GM08714 (cell line): ENCODE measurements around the gene REC114.

ENCODE experiments used
- H3K4me3 ChIP-seq: fragments of 200-500 bp; sonication (Bioruptor generic); 2 replicates; pipeline ENCODE4 v1.5.1; 2014; ENCODE audit warnings: mild to moderate bottlenecking, low read length, inconsistent platforms
- ZNF274 ChIP-seq: IDR thresholded peaks from 2 replicates; pipeline ENCODE4 v1.6.1; 2012; ENCODE audit warnings: mild to moderate bottlenecking, low read depth, low read length

The REC114 gene

DNA sequence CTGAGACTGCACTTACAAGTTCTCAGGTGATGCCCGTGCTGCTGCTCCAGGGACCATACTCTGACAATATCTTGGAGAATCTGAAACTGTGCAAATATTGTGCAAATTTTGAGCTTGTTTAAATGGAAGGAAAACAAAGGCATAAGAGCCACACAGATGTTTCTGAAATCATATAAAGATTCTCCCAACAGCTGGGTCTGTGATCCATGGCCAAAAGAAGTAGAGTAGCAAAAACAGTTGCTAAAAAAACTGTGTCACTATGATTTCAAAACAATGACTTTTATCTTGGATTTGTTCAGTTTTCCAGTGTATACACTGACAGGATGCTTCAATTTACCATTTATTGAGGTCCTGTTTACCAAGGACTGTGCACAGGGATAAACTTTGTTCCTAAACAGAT, 164.9 kb downstream of the REC114 start:
- H3K4me3 ChIP-seq, result no peak overlapping the region

DNA sequence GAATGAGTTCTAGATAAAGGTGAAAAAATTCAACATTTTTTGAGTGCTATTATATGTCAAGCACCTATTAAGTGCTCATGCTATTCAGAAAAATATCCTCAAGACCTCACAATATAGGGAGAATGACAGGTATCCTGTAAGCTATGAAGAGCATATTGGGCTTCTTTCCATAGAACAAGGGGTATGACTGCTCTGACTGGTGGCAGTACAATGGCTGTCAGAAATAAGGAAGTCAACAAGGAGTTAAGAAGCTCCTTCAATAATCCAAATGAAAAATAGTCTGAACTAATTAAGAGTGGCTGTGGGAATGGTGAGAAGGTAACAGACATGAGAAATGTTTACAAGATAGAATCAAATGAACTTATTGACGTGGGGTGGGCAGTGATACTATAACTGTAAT, 165.5 kb downstream of the REC114 start:
- no peak overlapping the region for H3K4me3 ChIP-seq
- no peak for TF ChIP-seq ZNF274

More for the DNA sequence above, 164.9 kb downstream of the REC114 start:
- TF ChIP-seq ZNF274, result no peak

DNA sequence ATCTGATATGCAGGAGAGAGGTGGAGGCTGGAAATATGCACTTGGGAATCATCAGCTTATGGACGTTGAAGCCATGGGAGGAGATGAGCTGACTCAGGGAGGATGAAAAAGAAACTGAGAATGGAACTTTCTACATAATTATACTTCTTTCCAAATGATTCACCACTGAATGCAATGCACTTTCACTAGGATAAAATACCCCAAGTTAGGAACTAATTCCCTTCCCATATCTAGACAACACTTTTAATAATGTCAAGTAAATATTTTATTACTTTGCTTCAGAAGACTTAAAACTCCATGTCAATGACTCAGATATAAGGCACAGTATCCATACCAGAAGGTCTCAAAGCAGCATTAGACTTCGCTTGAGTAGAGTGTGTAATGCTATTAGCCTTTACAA, 166.0 kb downstream of the REC114 start:
- TF ChIP-seq ZNF274, result no peak
- no peak overlapping the region for H3K4me3 ChIP-seq
